ENCODE data around the gene DEPDC5. TPM values are rescaled to one million over a fixed set of nuclear protein-coding genes. Genes with fewer than 3 reads are reported as not detected.

The DEPDC5 gene
- total and polyA plus RNA-seq, 9 of the 15 experiments (the other 6 are each of a cell fraction or from before 2014, with no cell fraction given), result 2.3 to 12.3 (median 10.7) TPM

GRCh38 chr22:31911565-31912406 lies 158.0 kb downstream of the DEPDC5 start (continued):
- TF ChIP-seq POU5F1 (IDR thresholded peaks at IDR 0.05; ENCODE audit: borderline replicate concordance, low read depth, low read length, partially characterized antibody), result no peak
- TF ChIP-seq GTF2B (IDR thresholded peaks at IDR 0.05; ENCODE audit: extremely low read depth, insufficient read length), result no peak
- TF ChIP-seq DIDO1 (tag; IDR thresholded peaks at IDR 0.05; ENCODE audit: low read depth), result no peak
- TF ChIP-seq RBM25 (IDR thresholded peaks at IDR 0.05; ENCODE audit: low read depth, low read length, severe bottlenecking), result no peak
- TF ChIP-seq COPS2 (conservative IDR thresholded peaks at IDR 0.05), result no peak
- TF ChIP-seq ZNF507 (tag; conservative IDR thresholded peaks at IDR 0.05), result no peak
- TF ChIP-seq CGGBP1 (CRISPR knock-in tag; IDR thresholded peaks at IDR 0.05), result no peak
- no peak; the same call in 1 of the 2 replicates for TF ChIP-seq SMARCA4 (IDR thresholded peaks at IDR 0.05)
- no peak for TF ChIP-seq ZNF12 (CRISPR knock-in tag; IDR thresholded peaks at IDR 0.05)
- TF ChIP-seq KAT2B (IDR thresholded peaks at IDR 0.05; ENCODE audit: low read depth, low read length), result no peak
- no peak for TF ChIP-seq ZNF609 (CRISPR knock-in tag; IDR thresholded peaks at IDR 0.05; ENCODE audit: borderline replicate concordance)
- no peak for TF ChIP-seq NFIX (CRISPR knock-in tag; IDR thresholded peaks at IDR 0.05; ENCODE audit: low read depth)
- TF ChIP-seq BHLHE40 (IDR thresholded peaks at IDR 0.05; ENCODE audit: low read length), result peak; percentile 59
- TF ChIP-seq HMG20B (CRISPR knock-in tag; IDR thresholded peaks at IDR 0.05), result no peak
- no peak for TF ChIP-seq SAP30 (IDR thresholded peaks at IDR 0.05; ENCODE audit: borderline replicate concordance, insufficient read depth, low read depth, low read length, poor library complexity, severe bottlenecking)
- no peak for TF ChIP-seq ZNF780A (CRISPR knock-in tag; IDR thresholded peaks at IDR 0.05)
- TF ChIP-seq SRSF3 (IDR thresholded peaks at IDR 0.05; ENCODE audit: insufficient read depth, low read length), result no peak
- no peak for TF ChIP-seq TEAD2 (tag; IDR thresholded peaks at IDR 0.05)
- no peak for TF ChIP-seq STAG1 (CRISPR knock-in tag; IDR thresholded peaks at IDR 0.05; ENCODE audit: borderline replicate concordance)
- TF ChIP-seq FOXK1 (CRISPR knock-in tag; IDR thresholded peaks at IDR 0.05; ENCODE audit: borderline replicate concordance), result no peak
- no peak for TF ChIP-seq NELFE (IDR thresholded peaks at IDR 0.05; ENCODE audit: insufficient read depth, insufficient read length)

Data from K562 (cell line).